ENCODE measurements around the gene DBT. TPM values are rescaled to one million over a fixed set of nuclear protein-coding genes. Genes with fewer than 3 reads are reported as not detected.
"Not testable (repeated sequence)": the region's sequence is repeated elsewhere in the genome, so short reads cannot be mapped to it uniquely, and the experiment has no call there.

Gene DBT
- polyA plus RNA-seq, 1 of the 3 experiments (the other 2 are of a cell fraction): 2.0 TPM

- H3K27ac ChIP-seq (ENCODE audit: low read depth in 2 of 2, low read length in 1 of 2): no peak overlapping the region
- peaks cover 4% of the 10 kb centered on the region for H3F3A ChIP-seq (replicated peaks; ENCODE audit: insufficient read depth)
- H3K27me3 ChIP-seq (ENCODE audit: insufficient read depth): no peaks in the 10 kb centered on the region
- no peak overlapping the region for H2AFZ ChIP-seq (ENCODE audit: low read depth)
- no peaks in the 10 kb centered on the region for H3K9me3 ChIP-seq
- WGBS (ENCODE audit: low lambda C conversion rate): 100% methylated on average over 3 of the region's 3 CpGs
- H3K9ac ChIP-seq: no peak overlapping the region
- no peak overlapping the region for H3K4me2 ChIP-seq
- peaks cover 17% of the 10 kb centered on the region for H3K79me2 ChIP-seq (ENCODE audit: insufficient read depth)
- no peak for TF ChIP-seq FOSL2 (IDR thresholded peaks at IDR 0.05; ENCODE audit: borderline replicate concordance, low read depth)
- TF ChIP-seq FOXJ3 (CRISPR knock-in tag; IDR thresholded peaks at IDR 0.05): no peak
- TF ChIP-seq JUND (IDR thresholded peaks at IDR 0.05): no peak
- TF ChIP-seq EZH2phosphoT487 (IDR thresholded peaks at IDR 0.05; ENCODE audit: borderline replicate concordance, low read depth): no peak
- no peak for TF ChIP-seq PBX3 (IDR thresholded peaks at IDR 0.05)
- no peak for TF ChIP-seq RXRA (IDR thresholded peaks at IDR 0.05; ENCODE audit: borderline replicate concordance, low read depth)
- no peak for TF ChIP-seq RCOR1 (IDR thresholded peaks at IDR 0.05; ENCODE audit: low read length)
- no peaks in the 10 kb centered on the region for H3K9me2 ChIP-seq
- no peaks in the 10 kb centered on the region for H4K20me1 ChIP-seq (ENCODE audit: insufficient read depth)
- CTCF ChIA-PET: no interaction called here
- POLR2A ChIA-PET: no interaction called here
- no peaks in the 10 kb centered on the region for H3K4me1 ChIP-seq (ENCODE audit: control insufficient read depth in 1 of 2, insufficient read depth in 2 of 2, low read depth in 1 of 2, low read length in 1 of 2)
- peaks cover 38 to 59% of the 10 kb centered on the region in 2 experiments for H3K36me3 ChIP-seq (replicated peaks in 1 of 2; ENCODE audit: control insufficient read depth in 1 of 2, insufficient read depth in 2 of 2, low read length in 1 of 2)
- no peak for DNase-seq
- no peak overlapping the region for H3K4me3 ChIP-seq (ENCODE audit: low read depth in 2 of 2, low read length in 1 of 2)
Measured at GRCh38 chr1:100237091-100237490, 12.5 kb downstream of the DBT start.

GRCh38 chr1:100234432-100234831 lies 15.2 kb downstream of the DBT start:
- Histone ChIP-seq H3K79me2 (ENCODE audit: insufficient read depth) (peaks cover 6% of the 10 kb centered on the region), H4K20me1 (ENCODE audit: insufficient read depth) (no peaks in the 10 kb centered on the region), H2AFZ (ENCODE audit: low read depth) (no peak overlapping the region), H3K9me3 (no peaks in the 10 kb centered on the region), H3K9me2 (no peaks in the 10 kb centered on the region), H3F3A (replicated peaks; ENCODE audit: insufficient read depth) (peaks cover 4% of the 10 kb centered on the region), H3K27me3 (ENCODE audit: insufficient read depth) (no peaks in the 10 kb centered on the region), H3K4me3 (ENCODE audit: low read depth in 2 of 2, low read length in 1 of 2) (no peak overlapping the region), H3K9ac (no peak overlapping the region), H3K27ac (ENCODE audit: low read depth in 2 of 2, low read length in 1 of 2) (no peak overlapping the region), H3K36me3 (replicated peaks in 1 of 2; ENCODE audit: control insufficient read depth in 1 of 2, insufficient read depth in 2 of 2, low read length in 1 of 2) (peaks cover 56 to 70% of the 10 kb centered on the region in 2 experiments), H3K4me2 (no peak overlapping the region), H3K4me1 (ENCODE audit: control insufficient read depth in 1 of 2, insufficient read depth in 2 of 2, low read depth in 1 of 2, low read length in 1 of 2) (no peaks in the 10 kb centered on the region)
- POLR2A ChIA-PET: no interaction called here
- CTCF ChIA-PET: no interaction called here
- 81% methylated on average over 1 of the region's 1 CpG for WGBS (ENCODE audit: low lambda C conversion rate)
- no peak for DNase-seq
- TF ChIP-seq PBX3 (IDR thresholded peaks at IDR 0.05) (no peak), CHD2 (IDR thresholded peaks at IDR 0.05; ENCODE audit: low read length, partially characterized antibody) (no peak), TCF12 (IDR thresholded peaks at IDR 0.05) (no peak), RAD21 (IDR thresholded peaks at IDR 0.05; ENCODE audit: low read length) (no peak), RXRA (IDR thresholded peaks at IDR 0.05; ENCODE audit: borderline replicate concordance, low read depth) (no peak), FOSL2 (IDR thresholded peaks at IDR 0.05; ENCODE audit: borderline replicate concordance, low read depth) (no peak), NRF1 (IDR thresholded peaks at IDR 0.05; ENCODE audit: low read depth, low read length) (no peak), SMC3 (IDR thresholded peaks at IDR 0.05; ENCODE audit: low read depth, low read length) (no peak), MAX (IDR thresholded peaks at IDR 0.05; ENCODE audit: low read depth) (no peak), REST (IDR thresholded peaks at IDR 0.05; ENCODE audit: low read depth, low read length) (no peak), MEF2A (IDR thresholded peaks at IDR 0.05; ENCODE audit: borderline replicate concordance, low read depth) (no peak)

GRCh38 chr1:100233566-100233965 lies 16.1 kb downstream of the DBT start:
- DNase-seq; H2AFZ ChIP-seq (ENCODE audit: low read depth); H3K27me3 ChIP-seq (ENCODE audit: insufficient read depth); H3K9me3 ChIP-seq; H3K4me1 ChIP-seq (ENCODE audit: control insufficient read depth in 1 of 2, insufficient read depth in 2 of 2, low read depth in 1 of 2, low read length in 1 of 2); H3F3A ChIP-seq (replicated peaks; ENCODE audit: insufficient read depth); H4K20me1 ChIP-seq (ENCODE audit: insufficient read depth); POLR2A ChIA-PET; H3K4me2 ChIP-seq; H3K79me2 ChIP-seq (ENCODE audit: insufficient read depth); H3K9me2 ChIP-seq; H3K27ac ChIP-seq (ENCODE audit: low read depth in 2 of 2, low read length in 1 of 2); H3K4me3 ChIP-seq (ENCODE audit: low read depth in 2 of 2, low read length in 1 of 2); CTCF ChIA-PET; H3K9ac ChIP-seq: not testable (repeated sequence)
- peaks cover 51 to 62% of the 10 kb centered on the region in 2 experiments for H3K36me3 ChIP-seq (replicated peaks in 1 of 2; ENCODE audit: control insufficient read depth in 1 of 2, insufficient read depth in 2 of 2, low read length in 1 of 2)
- 92% methylated on average over 4 of the region's 4 CpGs for WGBS (ENCODE audit: low lambda C conversion rate)

Measured in SK-N-SH (cell line).